ENCODE results near the gene MMP26.

Gene MMP26

GRCh38 chr11:4704054-4704789 lies at the start of gene MMP26:
MMP26 (plus strand) TSS chr11:4704784.
- no peak within 1 kb of the TSS for H3K4me3 ChIP-seq (ENCODE audit: low read depth, low read length)
- no peak for TF ChIP-seq CTCF (IDR thresholded peaks at IDR 0.05; ENCODE audit: borderline replicate concordance, insufficient read depth, low read depth, low read length)

- TF ChIP-seq CTCF (IDR thresholded peaks at IDR 0.05; ENCODE audit: borderline replicate concordance, insufficient read depth, low read depth, low read length): no peak
- no peak overlapping the region for H3K4me3 ChIP-seq (ENCODE audit: low read depth, low read length)
Measured at GRCh38 chr11:4658629-4659445, 45.7 kb upstream of the MMP26 start.

- H3K4me3 ChIP-seq (ENCODE audit: low read depth, low read length): no peak overlapping the region
- no peak for TF ChIP-seq CTCF (IDR thresholded peaks at IDR 0.05; ENCODE audit: borderline replicate concordance, insufficient read depth, low read depth, low read length)
Measured at GRCh38 chr11:4662876-4663275, 41.7 kb upstream of the MMP26 start.

GRCh38 chr11:4664183-4664582 lies 40.4 kb upstream of the MMP26 start:
- TF ChIP-seq CTCF (IDR thresholded peaks at IDR 0.05; ENCODE audit: borderline replicate concordance, insufficient read depth, low read depth, low read length): no peak

GRCh38 chr11:4664786-4665185 lies 39.8 kb upstream of the MMP26 start:
- H3K4me3 ChIP-seq (ENCODE audit: low read depth, low read length): no peak overlapping the region
- no peak for TF ChIP-seq CTCF (IDR thresholded peaks at IDR 0.05; ENCODE audit: borderline replicate concordance, insufficient read depth, low read depth, low read length)

More at GRCh38 chr11:4664183-4664582, 40.4 kb upstream of the MMP26 start:
- no peak overlapping the region for H3K4me3 ChIP-seq (ENCODE audit: low read depth, low read length)

GRCh38 chr11:4665424-4665823 lies 39.2 kb upstream of the MMP26 start:
- H3K4me3 ChIP-seq (ENCODE audit: low read depth, low read length): no peak overlapping the region
- TF ChIP-seq CTCF (IDR thresholded peaks at IDR 0.05; ENCODE audit: borderline replicate concordance, insufficient read depth, low read depth, low read length): no peak
